K562 (cell line): ENCODE measurements around the gene CSNK1A1. TPM values are rescaled to one million over a fixed set of nuclear protein-coding genes. Genes with fewer than 3 reads are reported as not detected.

Experiments
- ARID4B ChIP-seq: sonication (generic); formaldehyde crosslinking; IDR thresholded peaks from 2 replicates; pipeline ENCODE4 v1.8.0; 2022; ENCODE audit warnings: mild to moderate bottlenecking, missing genetic modification reagents
- BDP1 ChIP-seq: IDR thresholded peaks from 3 replicates; pipeline ENCODE4 v1.6.1; 2011; ENCODE audit not compliant: insufficient read length, insufficient read depth
- BRF2 ChIP-seq: IDR thresholded peaks from 3 replicates; pipeline ENCODE4 v1.6.1; 2011; ENCODE audit warnings: borderline replicate concordance, mild to moderate bottlenecking; ENCODE audit not compliant: insufficient read length, insufficient read depth
- CTBP1 ChIP-seq: fragments of 450-650 bp; IDR thresholded peaks from 2 replicates; pipeline ENCODE4 v1.6.1; 2016; ENCODE audit warnings: borderline replicate concordance
- EWSR1 ChIP-seq: fragments of 450-650 bp; IDR thresholded peaks from 2 replicates; pipeline ENCODE4 v1.6.1; 2018; ENCODE audit warnings: borderline replicate concordance, mild to moderate bottlenecking, low read depth, moderate library complexity; ENCODE audit not compliant: partially characterized antibody
- HBP1 ChIP-seq: fragments of 450-650 bp; formaldehyde crosslinking; IDR thresholded peaks from 2 replicates; pipeline ENCODE4 v1.4.0; 2022; ENCODE audit warnings: missing genetic modification characterization
- ILK ChIP-seq: fragments of 450-650 bp; IDR thresholded peaks from 2 replicates; pipeline ENCODE4 v1.6.1; 2016; ENCODE audit warnings: missing genetic modification characterization, low read depth, mild to moderate bottlenecking, missing compliant biosample characterization, moderate library complexity, borderline replicate concordance
- JUND ChIP-seq, 2 experiments: IDR thresholded peaks; 2 replicates in 1 of 2; 3 replicates in 1 of 2; pipeline ENCODE4 v1.6.1; 2011; ENCODE audit warnings: borderline replicate concordance in 2 of 2, low read depth in 2 of 2, low read length in 2 of 2, improper control_type of control experiment in 1 of 2, missing biosample characterization in 1 of 2, missing genetic modification characterization in 1 of 2, missing genetic modification reagents in 1 of 2
- KDM1A ChIP-seq, 2 experiments: fragments of 450-650 bp; IDR thresholded peaks; 2 replicates each; pipeline ENCODE4 v1.6.1; 2016; ENCODE audit warnings: mild to moderate bottlenecking in 2 of 2
- MBD1 ChIP-seq: fragments of 250-450 bp; sonication (Bioruptor Pico); IDR thresholded peaks from 2 replicates; pipeline ENCODE4 v1.8.0; 2022; ENCODE audit warnings: inconsistent platforms
- NONO ChIP-seq, 2 experiments: fragments of 200-400 bp in 1 of 2; fragments of 450-650 bp in 1 of 2; formaldehyde crosslinking in 1 of 2; IDR thresholded peaks; 2 replicates each; pipeline ENCODE4 v1.6.1; 2017; ENCODE audit warnings: low read depth in 2 of 2, mild to moderate bottlenecking in 2 of 2, moderate library complexity in 2 of 2, low read length in 1 of 2
- SRF ChIP-seq, 2 experiments: fragments of 250-450, 450-650 bp in 1 of 2; sonication (Bioruptor Pico) in 1 of 2; sonication (generic) in 1 of 2; formaldehyde crosslinking; IDR thresholded peaks; 2 replicates each; pipeline versions ENCODE4 v1.5.0 to v1.5.1; 2020 to 2022; ENCODE audit warnings: mild to moderate bottlenecking in 1 of 2, missing genetic modification reagents in 1 of 2
- U2AF2 ChIP-seq: fragments of 200-400 bp; formaldehyde crosslinking; optimal IDR thresholded peaks from 2 replicates; pipeline ENCODE3; 2017; ENCODE audit warnings: low read depth, mild to moderate bottlenecking, low read length
- ZKSCAN3 ChIP-seq: fragments of 250-450 bp; sonication (Bioruptor Pico); IDR thresholded peaks from 2 replicates; pipeline ENCODE4 v1.4.0; 2020
- ZNF184 ChIP-seq: sonication (generic); formaldehyde crosslinking; IDR thresholded peaks from 2 replicates; pipeline ENCODE4 v1.5.0; 2020; ENCODE audit warnings: missing genetic modification reagents
- ZNF239 ChIP-seq: fragments of 250-450 bp; sonication (Bioruptor Pico); IDR thresholded peaks from 2 replicates; pipeline ENCODE4 v1.4.0; 2020; ENCODE audit warnings: mild to moderate bottlenecking
- ZNF347 ChIP-seq: fragments of 450-650 bp; formaldehyde crosslinking; IDR thresholded peaks from 2 replicates; pipeline ENCODE4 v1.4.0; 2020; ENCODE audit warnings: low read depth, mild to moderate bottlenecking, moderate library complexity
- polyA plus RNA-seq, 8 experiments: library from polyadenylated mRNA; depleted of rRNA in 4 of 8; stranded (reverse) in 5 of 8; unstranded in 3 of 8; fragments of >200 nt; fragmentation: Nextera tagmentation in 2 of 8; fragmentation: Illumina TruSeq in 1 of 8; extraction: Ambion mirVana in 2 of 8; extraction: Trizol in 1 of 8; gene quantifications; 2 replicates each; pipeline versions ENCODE4 v1.2.1 to v1.2.3, GENCODE V29; 2011 to 2014; ENCODE audit warnings: inconsistent platforms in 1 of 8, missing spikeins in 1 of 8
- total RNA-seq, 7 experiments: library from RNA; depleted of rRNA in 6 of 7; stranded (reverse); fragments of >200 nt in 6 of 7; fragmentation: Illumina TruSeq in 2 of 7; extraction: Trizol in 2 of 7; gene quantifications; 2 replicates each; pipeline versions ENCODE4 v1.2.1 to v1.2.3, GENCODE V29; 2011 to 2021; ENCODE audit warnings: low replicate concordance in 1 of 7

The CSNK1A1 gene
- total and polyA plus RNA-seq, 9 of the 15 experiments (the other 6 are each of a cell fraction or from before 2014, with no cell fraction given), result 49.1 to 196 (median 154) TPM

- TF ChIP-seq ARID4B (CRISPR knock-in tag), result no peak; the same call in 1 of the 2 replicates
- no peak for TF ChIP-seq MBD1 (CRISPR knock-in tag)
- no peak for TF ChIP-seq BRF2
- no peak for TF ChIP-seq U2AF2
- TF ChIP-seq EWSR1, result no peak
- TF ChIP-seq NONO (IDR thresholded peaks at IDR 0.05; ENCODE audit: low read depth in 2 of 2, low read length in 1 of 2), result 0 out of 4 replicates have a peak, but pooled peaks of 1 of the 2 experiments have one; percentile 9
- TF ChIP-seq BDP1, result no peak
- TF ChIP-seq ZKSCAN3 (CRISPR knock-in tag), result no peak
- no peak for TF ChIP-seq HBP1 (CRISPR knock-in tag)
- no peak for TF ChIP-seq ZNF184 (CRISPR knock-in tag)
- TF ChIP-seq KDM1A (IDR thresholded peaks at IDR 0.05), result no peak
- peak in 1 of 2 experiments; percentile 45; a peak in 1 of 4 replicates for TF ChIP-seq SRF (CRISPR knock-in tag; IDR thresholded peaks at IDR 0.05)
- peak; percentile 43 for TF ChIP-seq JUND (IDR thresholded peaks at IDR 0.05; ENCODE audit: borderline replicate concordance, low read depth, low read length)
- peak; percentile 26; the same call in 1 of the 3 replicates for TF ChIP-seq JUND (tag; IDR thresholded peaks at IDR 0.05; ENCODE audit: borderline replicate concordance, low read depth, low read length)
- no peak for TF ChIP-seq ILK (tag)
- TF ChIP-seq CTBP1, result peak; percentile 62; the same call in 1 of the 2 replicates
- no peak for TF ChIP-seq ZNF347 (CRISPR knock-in tag)
- no peak for TF ChIP-seq ZNF239 (CRISPR knock-in tag)
These were observed at the start of gene CSNK1A1 (continued) for GRCh38 chr5:149551227-149552037.
